HG03442 (cell line): ENCODE results near the gene FHL3.
"Not testable (repeated sequence)": the region's sequence is repeated elsewhere in the genome, so short reads cannot be mapped to it uniquely, and the experiment has no call there.

ENCODE experiments used
- ATAC-seq: cut with Tn5 transposase; IDR thresholded peaks from one replicate; pipeline ENCODE4 v1.9.1; 2021; ENCODE audit warnings: mild to moderate bottlenecking, moderate library complexity; ENCODE audit not compliant: unreplicated experiment

FHL3 gene

GRCh38 chr1:37995751-37996345 is 9.5 kb downstream of the FHL3 start:
- peak; percentile 41 for ATAC-seq

- ATAC-seq: no peak
These were observed 10.3 kb downstream of the FHL3 start for GRCh38 chr1:37994886-37995566.

- ATAC-seq: no peak
These were observed 15.9 kb downstream of the FHL3 start for GRCh38 chr1:37989361-37989930.

- ATAC-seq: no peak
These were observed 17.6 kb downstream of the FHL3 start for GRCh38 chr1:37987679-37988078.

- ATAC-seq: no peak
These were observed 21.8 kb downstream of the FHL3 start for GRCh38 chr1:37983546-37983945.

GRCh38 chr1:37978541-37978940 is 26.8 kb downstream of the FHL3 start:
- no peak for ATAC-seq

GRCh38 chr1:37975083-37975482 is 30.2 kb downstream of the FHL3 start:
- not testable (repeated sequence) for ATAC-seq

GRCh38 chr1:37974567-37974966 is 30.7 kb downstream of the FHL3 start:
- no peak for ATAC-seq

- ATAC-seq: not testable (repeated sequence)
These were observed 31.6 kb downstream of the FHL3 start for GRCh38 chr1:37973684-37974083.

- no peak for ATAC-seq
These were observed 40.0 kb downstream of the FHL3 start for GRCh38 chr1:37965301-37965700.

GRCh38 chr1:37964106-37964505 is 41.2 kb downstream of the FHL3 start:
- not testable (repeated sequence) for ATAC-seq

- ATAC-seq: no peak
These were observed 46.6 kb downstream of the FHL3 start for GRCh38 chr1:37958690-37959089.

GRCh38 chr1:37955685-37956084 is 49.6 kb downstream of the FHL3 start:
- no peak for ATAC-seq

- ATAC-seq: no peak
These were observed 50.9 kb downstream of the FHL3 start for GRCh38 chr1:37954316-37954971.

- ATAC-seq: no peak
These were observed 52.6 kb downstream of the FHL3 start for GRCh38 chr1:37952738-37953137.

- no peak for ATAC-seq
These were observed 53.3 kb downstream of the FHL3 start for GRCh38 chr1:37951783-37952624.

GRCh38 chr1:37951041-37951782 is 54.1 kb downstream of the FHL3 start:
- ATAC-seq: no peak

- ATAC-seq: no peak
These were observed 55.7 kb downstream of the FHL3 start for GRCh38 chr1:37949524-37950152.

- ATAC-seq: no peak
These were observed 56.5 kb downstream of the FHL3 start for GRCh38 chr1:37948841-37949240.

- no peak for ATAC-seq
These were observed 57.1 kb downstream of the FHL3 start for GRCh38 chr1:37948166-37948565.
